ENCODE results near the gene ZNF107.

- TF ChIP-seq CTCF (IDR thresholded peaks at IDR 0.05) (no peak), POLR2AphosphoS5 (IDR thresholded peaks at IDR 0.05) (no peak)
Observed at GRCh38 chr7:64640504-64640903, 25.4 kb upstream of the ZNF107 start.

Measured in stomach (tissue), 4 donors.